ENCODE measurements around the gene MUC6.

DNA sequence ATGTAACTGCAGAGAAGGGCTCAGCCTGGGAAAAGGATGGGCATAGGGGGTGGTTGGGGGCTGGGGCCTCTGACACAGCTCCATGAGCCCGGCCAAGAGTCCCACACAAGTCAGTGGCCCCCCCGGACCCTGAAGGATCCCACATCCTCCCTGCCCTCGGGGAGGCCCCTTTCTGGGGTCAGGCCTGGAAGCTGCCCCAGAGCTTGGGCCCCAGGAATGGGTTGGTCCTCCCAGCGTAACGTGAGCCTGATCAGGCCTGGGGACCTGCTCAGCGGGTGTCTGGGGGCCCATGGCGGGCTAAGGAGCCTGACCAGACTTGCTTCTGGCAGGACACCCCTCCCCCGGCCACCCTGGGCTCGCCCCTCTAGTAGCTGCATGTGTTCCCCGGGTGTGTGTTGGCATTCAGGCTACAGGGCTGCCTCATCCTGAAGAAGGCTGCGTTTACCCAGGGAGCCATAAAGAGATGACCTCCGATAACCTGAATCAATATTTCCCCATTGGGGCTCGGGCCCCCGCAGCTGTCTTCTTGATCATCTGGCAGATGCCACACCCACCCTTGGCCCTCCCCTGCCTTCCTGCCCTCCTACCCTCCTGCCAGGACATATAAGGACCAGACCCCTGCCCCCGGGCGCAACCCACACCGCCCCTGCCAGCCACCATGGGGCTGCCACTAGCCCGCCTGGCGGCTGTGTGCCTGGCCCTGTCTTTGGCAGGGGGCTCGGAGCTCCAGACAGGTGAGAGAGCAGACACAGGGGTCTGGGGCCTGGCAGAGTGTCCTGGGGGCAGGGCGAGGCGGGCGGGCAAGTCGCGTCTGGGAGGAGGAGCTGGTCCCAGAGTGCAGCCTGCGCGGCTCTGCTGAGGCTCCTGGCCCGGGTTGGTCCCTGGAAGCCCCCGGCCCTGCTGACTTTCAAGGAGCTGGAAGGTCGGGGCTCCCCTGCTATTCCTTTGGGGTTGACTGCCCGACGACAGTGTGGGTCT lies 38.0 kb upstream of the MUC6 start, which contains the start of gene MUC2:
- TF ChIP-seq, protein P1, sequence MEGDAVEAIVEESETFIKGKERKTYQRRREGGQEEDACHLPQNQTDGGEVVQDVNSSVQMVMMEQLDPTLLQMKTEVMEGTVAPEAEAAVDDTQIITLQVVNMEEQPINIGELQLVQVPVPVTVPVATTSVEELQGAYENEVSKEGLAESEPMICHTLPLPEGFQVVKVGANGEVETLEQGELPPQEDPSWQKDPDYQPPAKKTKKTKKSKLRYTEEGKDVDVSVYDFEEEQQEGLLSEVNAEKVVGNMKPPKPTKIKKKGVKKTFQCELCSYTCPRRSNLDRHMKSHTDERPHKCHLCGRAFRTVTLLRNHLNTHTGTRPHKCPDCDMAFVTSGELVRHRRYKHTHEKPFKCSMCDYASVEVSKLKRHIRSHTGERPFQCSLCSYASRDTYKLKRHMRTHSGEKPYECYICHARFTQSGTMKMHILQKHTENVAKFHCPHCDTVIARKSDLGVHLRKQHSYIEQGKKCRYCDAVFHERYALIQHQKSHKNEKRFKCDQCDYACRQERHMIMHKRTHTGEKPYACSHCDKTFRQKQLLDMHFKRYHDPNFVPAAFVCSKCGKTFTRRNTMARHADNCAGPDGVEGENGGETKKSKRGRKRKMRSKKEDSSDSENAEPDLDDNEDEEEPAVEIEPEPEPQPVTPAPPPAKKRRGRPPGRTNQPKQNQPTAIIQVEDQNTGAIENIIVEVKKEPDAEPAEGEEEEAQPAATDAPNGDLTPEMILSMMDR (conservative IDR thresholded peaks at IDR 0.05; ENCODE audit: low read depth, low read length): no peak
- TF ChIP-seq EZH2 (IDR thresholded peaks at IDR 0.05; ENCODE audit: borderline replicate concordance, low read depth, low read length, poor library complexity, severe bottlenecking): no peak
